KBM-7 (cell line): ENCODE data around the gene HTR3B.
"Not testable (repeated sequence)": the region's sequence is repeated elsewhere in the genome, so short reads cannot be mapped to it uniquely, and the experiment has no call there.

Source experiments
- DNase-seq: peaks from one replicate; pipeline ENCODE4 v3.0.0-alpha.2; 2015
- in situ Hi-C: fragments of 300-500 bp; cut with MboI; formaldehyde crosslinking; loops from 2 replicates; pipeline ENCODE4 v1.14.3; 2020; ENCODE audit warnings: low sequenced_read_pairs, low pct_unique_long_range_greater_than_20kb, mixed read lengths

Gene HTR3B

GRCh38 chr11:113932788-113933187, 28.2 kb downstream of the HTR3B start:
- no peak for DNase-seq
- in situ Hi-C loops = no loop called here

- in situ Hi-C loops, DNase-seq: not testable (repeated sequence)
These were observed 29.6 kb downstream of the HTR3B start for GRCh38 chr11:113934193-113934592.

- in situ Hi-C loops = no loop called here
- no peak for DNase-seq
These were observed 30.2 kb downstream of the HTR3B start for GRCh38 chr11:113934761-113935160.

GRCh38 chr11:113935858-113936257, 31.3 kb downstream of the HTR3B start:
- DNase-seq = no peak
- in situ Hi-C loops = no loop called here

GRCh38 chr11:113937918-113938317, 33.3 kb downstream of the HTR3B start:
- in situ Hi-C loops = no loop called here
- DNase-seq = no peak

GRCh38 chr11:113942256-113942655, 37.7 kb downstream of the HTR3B start:
- in situ Hi-C loops = no loop called here
- DNase-seq = no peak

GRCh38 chr11:113946162-113946561, 41.6 kb downstream of the HTR3B start:
- DNase-seq, in situ Hi-C loops: not testable (repeated sequence)

GRCh38 chr11:113947994-113948393, 43.4 kb downstream of the HTR3B start:
- in situ Hi-C loops = no loop called here
- DNase-seq = peak; percentile 29

- DNase-seq = no peak
- in situ Hi-C loops = no loop called here
These were observed 45.3 kb downstream of the HTR3B start for GRCh38 chr11:113949891-113950290.

- no peak for DNase-seq
- in situ Hi-C loops = no loop called here
These were observed 46.9 kb downstream of the HTR3B start for GRCh38 chr11:113951537-113951936.

GRCh38 chr11:113952070-113952469, 47.5 kb downstream of the HTR3B start:
- in situ Hi-C loops = no loop called here

GRCh38 chr11:113952588-113952987, 48.0 kb downstream of the HTR3B start:
- DNase-seq = peak; percentile 47
- in situ Hi-C loops = no loop called here

More at GRCh38 chr11:113952070-113952469, 47.5 kb downstream of the HTR3B start:
- no peak for DNase-seq

- in situ Hi-C loops = no loop called here
- no peak for DNase-seq
These were observed 49.6 kb downstream of the HTR3B start for GRCh38 chr11:113954235-113954634.

GRCh38 chr11:113956986-113957385, 52.4 kb downstream of the HTR3B start:
- DNase-seq = no peak
- in situ Hi-C loops = no loop called here

GRCh38 chr11:113960702-113961330, 56.2 kb downstream of the HTR3B start:
- DNase-seq = no peak
- in situ Hi-C loops = no loop called here

GRCh38 chr11:113967361-113967760, 62.8 kb downstream of the HTR3B start:
- in situ Hi-C loops = no loop called here

GRCh38 chr11:113971506-113972195, 67.1 kb downstream of the HTR3B start:
- DNase-seq = no peak
- in situ Hi-C loops = no loop called here

More at GRCh38 chr11:113967361-113967760, 62.8 kb downstream of the HTR3B start:
- no peak for DNase-seq

GRCh38 chr11:113974741-113975470, 70.3 kb downstream of the HTR3B start, which contains the start of gene HTR3A:
HTR3A (plus strand) TSS chr11:113975108; CDS start chr11:113975326, 218 bp downstream.
- DNase-seq = no peak
- in situ Hi-C loops = no loop called here

- in situ Hi-C loops = no loop called here
These were observed 72.5 kb downstream of the HTR3B start for GRCh38 chr11:113977071-113977490.

GRCh38 chr11:113977701-113978100, 73.1 kb downstream of the HTR3B start:
- no peak for DNase-seq
- in situ Hi-C loops = no loop called here

More at GRCh38 chr11:113977071-113977490, 72.5 kb downstream of the HTR3B start:
- DNase-seq = no peak
